GM18517 (cell line): ENCODE results near the gene ATP1B4.
A peak's percentile ranks its signal among the peaks of the same experiment; 100 is the strongest.
"Not testable (repeated sequence)": the region's sequence is repeated elsewhere in the genome, so short reads cannot be mapped to it uniquely, and the experiment has no call there.

Experiments
- ATAC-seq: cut with Tn5 transposase; IDR thresholded peaks from one replicate; pipeline ENCODE4 v1.9.1; 2021; ENCODE audit warnings: mild to moderate bottlenecking, moderate library complexity; ENCODE audit not compliant: unreplicated experiment

ATP1B4 gene

GRCh38 chrX:120361764-120362305 is at the start of gene ATP1B4:
Gene ATP1B4 (plus strand): TSS chrX:120362089. CDS start chrX:120362169, 80 bp downstream.
- ATAC-seq = no peak

- ATAC-seq = no peak
Measured at GRCh38 chrX:120315776-120316175, 46.1 kb upstream of the ATP1B4 start.

- ATAC-seq = no peak
Measured at GRCh38 chrX:120316587-120317283, 45.2 kb upstream of the ATP1B4 start.

- no peak for ATAC-seq
Measured at GRCh38 chrX:120318411-120318810, 43.5 kb upstream of the ATP1B4 start.

GRCh38 chrX:120321520-120322281 is 40.2 kb upstream of the ATP1B4 start:
- ATAC-seq = no peak

GRCh38 chrX:120331116-120331515 is 30.8 kb upstream of the ATP1B4 start:
- no peak for ATAC-seq

- no peak for ATAC-seq
Measured at GRCh38 chrX:120332394-120332793, 29.5 kb upstream of the ATP1B4 start.

GRCh38 chrX:120334151-120334550 is 27.7 kb upstream of the ATP1B4 start:
- ATAC-seq = no peak

- no peak for ATAC-seq
Measured at GRCh38 chrX:120334603-120335002, 27.3 kb upstream of the ATP1B4 start.

GRCh38 chrX:120335289-120335688 is 26.6 kb upstream of the ATP1B4 start:
- ATAC-seq = no peak

GRCh38 chrX:120336899-120337298 is 25.0 kb upstream of the ATP1B4 start:
- ATAC-seq = no peak

- ATAC-seq = not testable (repeated sequence)
Measured at GRCh38 chrX:120344566-120344965, 17.3 kb upstream of the ATP1B4 start.

- ATAC-seq = no peak
Measured at GRCh38 chrX:120350450-120351138, 11.3 kb upstream of the ATP1B4 start.

- no peak for ATAC-seq
Measured at GRCh38 chrX:120356084-120356483, 5.8 kb upstream of the ATP1B4 start.

- ATAC-seq = no peak
Measured at GRCh38 chrX:120357186-120357585, 4.7 kb upstream of the ATP1B4 start.

- no peak for ATAC-seq
Measured at GRCh38 chrX:120358737-120359456, 3.0 kb upstream of the ATP1B4 start.

- peak; percentile 73 for ATAC-seq
Measured at GRCh38 chrX:120365320-120365719, 3.4 kb downstream of the ATP1B4 start.

- no peak for ATAC-seq
Measured at GRCh38 chrX:120365968-120366367, 4.1 kb downstream of the ATP1B4 start.

- no peak for ATAC-seq
Measured at GRCh38 chrX:120366794-120367193, 4.9 kb downstream of the ATP1B4 start.

- ATAC-seq = no peak
Measured at GRCh38 chrX:120367402-120368109, 5.7 kb downstream of the ATP1B4 start.
